GM12874 (cell line): ENCODE results near the gene ZNF708.

Source experiments
- TF ChIP-seq, protein P1 (sequence below): IDR thresholded peaks from 2 replicates; pipeline ENCODE4 v1.5.1; 2011; ENCODE audit warnings: low read depth, mild to moderate bottlenecking, control low read depth, low read length, moderate library complexity; ENCODE audit not compliant: insufficient read depth

ZNF708 gene

GRCh38 chr19:21264891-21265290, 64.3 kb downstream of the ZNF708 start:
- TF ChIP-seq, protein P1, sequence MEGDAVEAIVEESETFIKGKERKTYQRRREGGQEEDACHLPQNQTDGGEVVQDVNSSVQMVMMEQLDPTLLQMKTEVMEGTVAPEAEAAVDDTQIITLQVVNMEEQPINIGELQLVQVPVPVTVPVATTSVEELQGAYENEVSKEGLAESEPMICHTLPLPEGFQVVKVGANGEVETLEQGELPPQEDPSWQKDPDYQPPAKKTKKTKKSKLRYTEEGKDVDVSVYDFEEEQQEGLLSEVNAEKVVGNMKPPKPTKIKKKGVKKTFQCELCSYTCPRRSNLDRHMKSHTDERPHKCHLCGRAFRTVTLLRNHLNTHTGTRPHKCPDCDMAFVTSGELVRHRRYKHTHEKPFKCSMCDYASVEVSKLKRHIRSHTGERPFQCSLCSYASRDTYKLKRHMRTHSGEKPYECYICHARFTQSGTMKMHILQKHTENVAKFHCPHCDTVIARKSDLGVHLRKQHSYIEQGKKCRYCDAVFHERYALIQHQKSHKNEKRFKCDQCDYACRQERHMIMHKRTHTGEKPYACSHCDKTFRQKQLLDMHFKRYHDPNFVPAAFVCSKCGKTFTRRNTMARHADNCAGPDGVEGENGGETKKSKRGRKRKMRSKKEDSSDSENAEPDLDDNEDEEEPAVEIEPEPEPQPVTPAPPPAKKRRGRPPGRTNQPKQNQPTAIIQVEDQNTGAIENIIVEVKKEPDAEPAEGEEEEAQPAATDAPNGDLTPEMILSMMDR = no peak

- TF ChIP-seq, protein P1 = no peak
These were observed 64.8 kb downstream of the ZNF708 start for GRCh38 chr19:21264416-21264815.

GRCh38 chr19:21260164-21260847, 68.9 kb downstream of the ZNF708 start:
- TF ChIP-seq, protein P1 = no peak

GRCh38 chr19:21256722-21257121, 72.5 kb downstream of the ZNF708 start:
- TF ChIP-seq, protein P1 = no peak
